HG03196 (cell line): ENCODE results near the gene HLCS.

ENCODE experiments used
- ATAC-seq: cut with Tn5 transposase; IDR thresholded peaks from one replicate; pipeline ENCODE4 v1.9.1; 2021; ENCODE audit not compliant: unreplicated experiment

HLCS gene

GRCh38 chr21:36785615-36786014 lies 180.9 kb downstream of the HLCS start:
- no peak for ATAC-seq

GRCh38 chr21:36784947-36785346 lies 181.5 kb downstream of the HLCS start:
- ATAC-seq = no peak

GRCh38 chr21:36783612-36784374 lies 182.7 kb downstream of the HLCS start:
- no peak for ATAC-seq

- no peak for ATAC-seq
Measured at GRCh38 chr21:36780861-36781260, 185.6 kb downstream of the HLCS start.

- no peak for ATAC-seq
Measured at GRCh38 chr21:36776981-36777617, 189.4 kb downstream of the HLCS start.

GRCh38 chr21:36773995-36774394 lies 192.5 kb downstream of the HLCS start:
- no peak for ATAC-seq

- ATAC-seq = no peak
Measured at GRCh38 chr21:36773117-36773516, 193.4 kb downstream of the HLCS start.

- ATAC-seq = no peak
Measured at GRCh38 chr21:36769051-36769839, 197.2 kb downstream of the HLCS start.

GRCh38 chr21:36768496-36768895 lies 198.0 kb downstream of the HLCS start:
- no peak for ATAC-seq

- ATAC-seq = no peak
Measured at GRCh38 chr21:36767096-36767495, 199.4 kb downstream of the HLCS start.

- no peak for ATAC-seq
Measured at GRCh38 chr21:36766511-36766910, 200.0 kb downstream of the HLCS start.

GRCh38 chr21:36765229-36765628 lies 201.2 kb downstream of the HLCS start:
- ATAC-seq = no peak

GRCh38 chr21:36763305-36763704 lies 203.2 kb downstream of the HLCS start:
- no peak for ATAC-seq

GRCh38 chr21:36762642-36763041 lies 203.8 kb downstream of the HLCS start:
- no peak for ATAC-seq

- no peak for ATAC-seq
Measured at GRCh38 chr21:36761685-36762084, 204.8 kb downstream of the HLCS start.

- no peak for ATAC-seq
Measured at GRCh38 chr21:36759348-36760083, 207.0 kb downstream of the HLCS start.

GRCh38 chr21:36757196-36757595 lies 209.3 kb downstream of the HLCS start:
- ATAC-seq = no peak

GRCh38 chr21:36756527-36756926 lies 209.9 kb downstream of the HLCS start:
- ATAC-seq = no peak

- ATAC-seq = no peak
Measured at GRCh38 chr21:36754241-36754898, 212.1 kb downstream of the HLCS start.

GRCh38 chr21:36753556-36753955 lies 212.9 kb downstream of the HLCS start:
- no peak for ATAC-seq

GRCh38 chr21:36751383-36751782 lies 215.1 kb downstream of the HLCS start:
- no peak for ATAC-seq
